ENCODE measurements around the gene PALLD. TPM values are rescaled to one million over a fixed set of nuclear protein-coding genes. Genes with fewer than 3 reads are reported as not detected.

The PALLD gene
- total and polyA plus RNA-seq, 2 experiments from 2014 or later, result 17.9 to 30.5 TPM

DNA sequence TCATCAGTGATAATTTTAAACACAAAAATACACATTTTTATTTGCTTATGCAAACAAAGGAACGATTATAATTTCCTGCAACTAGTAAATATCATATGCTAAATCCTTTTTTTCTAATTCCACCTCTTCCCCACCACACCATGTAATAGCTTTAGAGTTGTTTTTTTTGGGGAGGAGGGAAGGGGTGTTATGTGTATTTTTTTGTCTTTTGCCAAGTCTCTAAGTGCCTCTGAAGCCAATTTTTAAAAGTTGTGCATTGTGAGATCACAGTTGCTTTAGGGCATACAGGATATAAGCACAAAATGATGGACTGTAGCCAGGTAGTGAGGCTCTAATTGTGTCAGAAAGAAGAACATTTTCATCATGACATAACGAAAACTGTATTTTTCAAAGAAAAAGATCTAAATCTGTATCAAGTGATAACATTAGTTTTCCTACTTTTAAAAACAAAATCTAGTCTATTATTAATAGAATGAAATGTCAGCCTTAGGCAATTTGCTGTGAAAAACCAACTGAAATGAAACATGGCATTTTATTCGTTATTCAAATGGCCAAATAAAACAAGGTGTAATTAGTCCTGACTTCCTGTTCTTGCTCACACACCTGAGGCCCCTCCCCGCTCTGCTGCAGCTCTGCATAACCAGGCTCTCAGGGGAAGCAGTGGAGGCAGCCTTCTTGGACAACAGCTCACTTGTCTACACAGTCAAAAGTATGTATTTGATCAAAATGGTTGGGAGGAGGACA, 157.4 kb downstream of the PALLD start:
- H3K4me1 ChIP-seq (ENCODE audit: insufficient read depth), result peaks cover 13% of the 10 kb centered on the region
- H3K9me3 ChIP-seq (ENCODE audit: low read depth), result no peaks in the 10 kb centered on the region
- WGBS, 2 experiments (ENCODE audit: low coverage in 1 of 2, low lambda C conversion rate in 2 of 2, missing lambda C conversion rate in 2 of 2), result 83 to 90% methylated on average over 4 of the region's 4 CpGs
- H3K79me2 ChIP-seq (ENCODE audit: insufficient read depth), result no peaks in the 10 kb centered on the region
- DNase-seq, result no peak
- no peak overlapping the region for H3K4me2 ChIP-seq (ENCODE audit: unreplicated experiment)
- 0 out of 2 replicates have a peak, but pooled peaks cover 2% of the 10 kb centered on the region for H3F3A ChIP-seq (ENCODE audit: insufficient read depth)
- H3K27ac ChIP-seq, result no peak overlapping the region
- H3K36me3 ChIP-seq (ENCODE audit: low read depth), result no peaks in the 10 kb centered on the region
- TF ChIP-seq EZH2 (IDR thresholded peaks at IDR 0.05; ENCODE audit: insufficient read depth, poor library complexity, severe bottlenecking) (no peak), EZH2phosphoT487 (IDR thresholded peaks at IDR 0.05; ENCODE audit: insufficient read depth, low read depth) (no peak)
- H4K20me1 ChIP-seq (ENCODE audit: insufficient read depth), result no peaks in the 10 kb centered on the region
- no peak overlapping the region for H3K4me3 ChIP-seq
- no peaks in the 10 kb centered on the region for H3K27me3 ChIP-seq (replicated peaks; ENCODE audit: insufficient read depth)
- in situ Hi-C loops (cut with MboI), result no loop called here
- H2AFZ ChIP-seq, result no peak overlapping the region
- H3K9me2 ChIP-seq (ENCODE audit: insufficient read depth), result no peaks in the 10 kb centered on the region
- no peak overlapping the region for H3K9ac ChIP-seq

- H3K27me3 ChIP-seq (replicated peaks; ENCODE audit: insufficient read depth), result no peaks in the 10 kb centered on the region
- in situ Hi-C loops (cut with MboI), result no loop called here
- H3K4me3 ChIP-seq, result no peak overlapping the region
- H3K36me3 ChIP-seq (ENCODE audit: low read depth), result no peaks in the 10 kb centered on the region
- H2AFZ ChIP-seq, result no peak overlapping the region
- no peak for DNase-seq
- no peaks in the 10 kb centered on the region for H3F3A ChIP-seq (ENCODE audit: insufficient read depth)
- no peaks in the 10 kb centered on the region for H3K9me2 ChIP-seq (ENCODE audit: insufficient read depth)
- no peaks in the 10 kb centered on the region for H3K9me3 ChIP-seq (ENCODE audit: low read depth)
- no peaks in the 10 kb centered on the region for H4K20me1 ChIP-seq (ENCODE audit: insufficient read depth)
- TF ChIP-seq EZH2 (IDR thresholded peaks at IDR 0.05; ENCODE audit: insufficient read depth, poor library complexity, severe bottlenecking), result no peak
- TF ChIP-seq EZH2phosphoT487 (IDR thresholded peaks at IDR 0.05; ENCODE audit: insufficient read depth, low read depth), result no peak
- no peaks in the 10 kb centered on the region for H3K79me2 ChIP-seq (ENCODE audit: insufficient read depth)
- H3K27ac ChIP-seq, result no peak overlapping the region
- H3K4me1 ChIP-seq (ENCODE audit: insufficient read depth), result peaks cover 11% of the 10 kb centered on the region
- H3K4me2 ChIP-seq (ENCODE audit: unreplicated experiment), result no peak overlapping the region
- H3K9ac ChIP-seq, result no peak overlapping the region
Measured at GRCh38 chr4:168654848-168655174, 158.0 kb downstream of the PALLD start.

DNA sequence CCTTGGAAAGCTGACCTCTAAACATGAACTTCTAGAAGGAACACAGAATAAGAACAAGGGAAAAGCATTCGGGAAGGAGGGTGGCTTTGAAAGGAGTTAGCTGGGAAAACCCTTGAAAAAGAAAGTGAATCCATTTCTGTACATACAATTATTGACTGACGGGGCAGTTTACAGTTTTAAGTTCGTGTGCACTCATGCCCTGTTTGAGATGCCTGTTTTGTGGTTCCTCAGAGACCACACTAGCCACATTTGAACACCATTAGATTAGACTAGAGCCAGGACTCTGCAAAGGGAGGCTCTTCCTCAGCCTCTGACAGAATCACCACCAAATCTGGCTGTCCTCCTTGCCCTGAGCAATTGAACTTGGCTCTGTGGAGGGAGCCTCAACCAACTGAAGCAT, 158.3 kb downstream of the PALLD start:
- in situ Hi-C loops (cut with MboI), result no loop called here
- Histone ChIP-seq H2AFZ (no peak overlapping the region), H3K36me3 (ENCODE audit: low read depth) (no peaks in the 10 kb centered on the region), H3K4me3 (no peak overlapping the region), H3K27ac (no peak overlapping the region), H3K79me2 (ENCODE audit: insufficient read depth) (no peaks in the 10 kb centered on the region), H3K9me2 (ENCODE audit: insufficient read depth) (no peaks in the 10 kb centered on the region), H3K4me1 (ENCODE audit: insufficient read depth) (peaks cover 11% of the 10 kb centered on the region), H3K27me3 (replicated peaks; ENCODE audit: insufficient read depth) (no peaks in the 10 kb centered on the region), H4K20me1 (ENCODE audit: insufficient read depth) (no peaks in the 10 kb centered on the region), H3F3A (ENCODE audit: insufficient read depth) (no peaks in the 10 kb centered on the region), H3K4me2 (ENCODE audit: unreplicated experiment) (no peak overlapping the region), H3K9me3 (ENCODE audit: low read depth) (no peaks in the 10 kb centered on the region), H3K9ac (no peak overlapping the region)
- TF ChIP-seq EZH2 (IDR thresholded peaks at IDR 0.05; ENCODE audit: insufficient read depth, poor library complexity, severe bottlenecking) (no peak), EZH2phosphoT487 (IDR thresholded peaks at IDR 0.05; ENCODE audit: insufficient read depth, low read depth) (no peak)
- WGBS, 2 experiments (ENCODE audit: low coverage in 1 of 2, low lambda C conversion rate in 2 of 2, missing lambda C conversion rate in 2 of 2), result 70 to 73% methylated on average over 3 of the region's 3 CpGs
- no peak for DNase-seq

GRCh38 chr4:168656055-168656660, 159.3 kb downstream of the PALLD start:
- Histone ChIP-seq H3K27ac (no peak overlapping the region), H3K36me3 (ENCODE audit: low read depth) (no peaks in the 10 kb centered on the region), H3K27me3 (replicated peaks; ENCODE audit: insufficient read depth) (no peaks in the 10 kb centered on the region), H2AFZ (no peak overlapping the region), H3K79me2 (ENCODE audit: insufficient read depth) (no peaks in the 10 kb centered on the region), H4K20me1 (ENCODE audit: insufficient read depth) (no peaks in the 10 kb centered on the region), H3K4me1 (ENCODE audit: insufficient read depth) (peaks cover 11% of the 10 kb centered on the region), H3K4me3 (0 out of 2 replicates have a peak overlapping the region, but pooled peaks have one; percentile 20), H3K9ac (no peak overlapping the region), H3K9me3 (ENCODE audit: low read depth) (no peaks in the 10 kb centered on the region), H3F3A (ENCODE audit: insufficient read depth) (no peaks in the 10 kb centered on the region), H3K4me2 (ENCODE audit: unreplicated experiment) (peak overlapping the region; percentile 32), H3K9me2 (ENCODE audit: insufficient read depth) (no peaks in the 10 kb centered on the region)
- in situ Hi-C loops (cut with MboI), result no loop called here
- TF ChIP-seq EZH2 (IDR thresholded peaks at IDR 0.05; ENCODE audit: insufficient read depth, poor library complexity, severe bottlenecking) (no peak), EZH2phosphoT487 (IDR thresholded peaks at IDR 0.05; ENCODE audit: insufficient read depth, low read depth) (no peak)
- 22 to 23% methylated on average over 4 of the region's 4 CpGs for WGBS, 2 experiments (ENCODE audit: low coverage in 1 of 2, low lambda C conversion rate in 2 of 2, missing lambda C conversion rate in 2 of 2)
- peak; percentile 95 for DNase-seq

Measured in GM23248 (cell line).